ENCODE results near the gene STMN3. TPM values are rescaled to one million over a fixed set of nuclear protein-coding genes. Genes with fewer than 3 reads are reported as not detected.

STMN3 gene
- total and polyA plus RNA-seq, 8 donors: 12.6 to 47.0 (median 34.4) TPM

DNA sequence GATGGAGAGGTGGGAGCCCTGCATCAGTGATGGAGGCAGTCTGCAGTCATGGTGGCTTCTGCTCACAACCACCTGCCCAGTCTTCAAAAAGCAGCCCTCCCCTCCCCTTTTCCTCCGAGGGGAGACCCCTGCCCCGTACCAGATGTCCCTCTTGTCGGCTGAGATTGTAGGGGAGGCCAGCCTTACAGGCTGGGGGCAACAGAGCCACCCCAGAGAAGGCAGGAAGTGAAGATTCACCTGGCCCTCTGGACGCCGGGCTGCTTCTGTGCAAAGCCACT is 47.8 kb upstream of the STMN3 start:
- H3K27me3 ChIP-seq: peaks cover 0 to 10% of the 10 kb centered on the region in 2 donors

GRCh38 chr20:63700199-63701050 is 47.2 kb upstream of the STMN3 start:
- ATAC-seq (no peak), DNase-seq (peak in 1 of 4 donors; percentile 79)
- TF ChIP-seq CTCF (IDR thresholded peaks at IDR 0.05): no peak
- Histone ChIP-seq H3K36me3 (peaks cover 0 to 48% of the 10 kb centered on the region in 2 donors), H3K4me3 (no peak overlapping the region), H3K4me1 (peaks cover 12 to 48% of the 10 kb centered on the region in 2 donors), H3K27ac (peak overlapping the region in 1 of 2 donors; percentile 82), H3K27me3 (peaks cover 0 to 10% of the 10 kb centered on the region in 2 donors), H3K9me3 (no peaks in the 10 kb centered on the region)
- intact Hi-C loops (cut with DNase I): no loop called here

More for the DNA sequence above, 47.8 kb upstream of the STMN3 start:
- intact Hi-C loops (cut with DNase I): no loop called here
- no peak overlapping the region for H3K4me3 ChIP-seq
- no peak for TF ChIP-seq CTCF (IDR thresholded peaks at IDR 0.05)
- H3K27ac ChIP-seq: peak overlapping the region in 1 of 2 donors; percentile 37
- H3K9me3 ChIP-seq: no peaks in the 10 kb centered on the region
- no peak for DNase-seq
- peaks cover 12 to 50% of the 10 kb centered on the region in 2 donors for H3K4me1 ChIP-seq
- peaks cover 0 to 48% of the 10 kb centered on the region in 2 donors for H3K36me3 ChIP-seq
- no peak for ATAC-seq

GRCh38 chr20:63699466-63700198 is 46.4 kb upstream of the STMN3 start:
- intact Hi-C loops (cut with DNase I): no loop called here
- Histone ChIP-seq H3K4me3 (peak overlapping the region in 1 of 2 donors; percentile 40), H3K27me3 (peaks cover 0 to 10% of the 10 kb centered on the region in 2 donors), H3K9me3 (no peaks in the 10 kb centered on the region), H3K4me1 (peaks cover 12 to 47% of the 10 kb centered on the region in 2 donors), H3K36me3 (peaks cover 0 to 48% of the 10 kb centered on the region in 2 donors), H3K27ac (peak overlapping the region; percentile 41 to 82)
- no peak for TF ChIP-seq CTCF (IDR thresholded peaks at IDR 0.05)
- no peak for ATAC-seq
- peak in 1 of 4 donors; percentile 70 for DNase-seq

- H3K27me3 ChIP-seq: peaks cover 0 to 10% of the 10 kb centered on the region in 2 donors
- H3K9me3 ChIP-seq: no peaks in the 10 kb centered on the region
- TF ChIP-seq CTCF (IDR thresholded peaks at IDR 0.05): no peak
- ATAC-seq (peak; percentile 50), DNase-seq (peak in 1 of 4 donors; percentile 81)
- H3K4me3 ChIP-seq: peak overlapping the region in 1 of 2 donors; percentile 40
- peaks cover 0 to 46% of the 10 kb centered on the region in 2 donors for H3K36me3 ChIP-seq
- intact Hi-C loops (cut with DNase I): no loop called here
- H3K27ac ChIP-seq: peak overlapping the region; percentile 56 to 82
- H3K4me1 ChIP-seq: peaks cover 12 to 47% of the 10 kb centered on the region in 2 donors
These were observed 45.7 kb upstream of the STMN3 start for GRCh38 chr20:63698739-63699465.

All from left lung (tissue), 10 donors.